ENCODE data around the gene SEMA6C. TPM values are rescaled to one million over a fixed set of nuclear protein-coding genes. Genes with fewer than 3 reads are reported as not detected.

SEMA6C gene
- total RNA-seq, 1 experiment from 2014 or later, result 2.8 TPM

GRCh38 chr1:151124763-151125403 lies 21.5 kb downstream of the SEMA6C start:
- no TSS peak for BruUV-seq (replicated peaks)
- intact Hi-C loops (cut with micrococcal nuclease; ENCODE audit: unreplicated experiment), result no loop called here

GRCh38 chr1:151113877-151114276 lies 32.6 kb downstream of the SEMA6C start:
- H3K4me3 Mint-ChIP-seq (ENCODE audit: unreplicated experiment), result no peak overlapping the region
- TF ChIP-seq CTCF (IDR thresholded peaks at IDR 0.05; ENCODE audit: insufficient read depth in 1 of 2, low read depth in 1 of 2, low read length in 1 of 2, severe bottlenecking in 1 of 2, unreplicated experiment in 1 of 2), result no peak
- no peaks in the 10 kb centered on the region for H3K27me3 ChIP-seq (replicated peaks; ENCODE audit: control insufficient read depth, insufficient read depth, low read length)
- intact Hi-C loops (cut with micrococcal nuclease; ENCODE audit: unreplicated experiment), result no loop called here
- no peaks in the 10 kb centered on the region for H3K4me1 ChIP-seq
- H3K4me3 ChIP-seq (ENCODE audit: low read depth, low read length), result no peak overlapping the region
- no peaks in the 10 kb centered on the region for H3K9me3 Mint-ChIP-seq (ENCODE audit: unreplicated experiment)
- no peaks in the 10 kb centered on the region for H3K36me3 Mint-ChIP-seq (ENCODE audit: insufficient read depth, unreplicated experiment)
- no peak for DNase-seq
- no peaks in the 10 kb centered on the region for H3K36me3 ChIP-seq (ENCODE audit: control insufficient read depth, insufficient read depth, low read length)
- no peaks in the 10 kb centered on the region for H3K4me1 Mint-ChIP-seq (ENCODE audit: low read depth, unreplicated experiment)
- CTCF ChIA-PET, result no interaction called here
- no TSS peak for BruUV-seq (replicated peaks)
- H3K9me3 ChIP-seq, result no peaks in the 10 kb centered on the region
- H3K27ac Mint-ChIP-seq (ENCODE audit: unreplicated experiment), result no peak overlapping the region
- H3K27me3 Mint-ChIP-seq (ENCODE audit: insufficient read depth, unreplicated experiment), result no peaks in the 10 kb centered on the region
- POLR2A ChIA-PET, result interaction anchor here (0.6 kb wide), 1 partner anchor 76 kb away, joined by 3 read pairs; the partner anchor contains the start of gene VPS72

More at GRCh38 chr1:151124763-151125403, 21.5 kb downstream of the SEMA6C start:
- ChIA-PET POLR2A (no interaction called here), CTCF (no interaction called here)
- H3K9me3 ChIP-seq, result no peaks in the 10 kb centered on the region
- no peak overlapping the region for H3K27ac Mint-ChIP-seq (ENCODE audit: unreplicated experiment)
- H3K4me1 ChIP-seq, result no peaks in the 10 kb centered on the region
- no peaks in the 10 kb centered on the region for H3K4me1 Mint-ChIP-seq (ENCODE audit: low read depth, unreplicated experiment)
- TF ChIP-seq CTCF (IDR thresholded peaks at IDR 0.05; ENCODE audit: insufficient read depth in 1 of 2, low read depth in 1 of 2, low read length in 1 of 2, severe bottlenecking in 1 of 2, unreplicated experiment in 1 of 2), result no peak
- H3K36me3 Mint-ChIP-seq (ENCODE audit: insufficient read depth, unreplicated experiment), result no peaks in the 10 kb centered on the region
- H3K27me3 ChIP-seq (replicated peaks; ENCODE audit: control insufficient read depth, insufficient read depth, low read length), result no peaks in the 10 kb centered on the region
- H3K27me3 Mint-ChIP-seq (ENCODE audit: insufficient read depth, unreplicated experiment), result no peaks in the 10 kb centered on the region
- H3K9me3 Mint-ChIP-seq (ENCODE audit: unreplicated experiment), result no peaks in the 10 kb centered on the region
- DNase-seq, result no peak
- no peak overlapping the region for H3K4me3 ChIP-seq (ENCODE audit: low read depth, low read length)
- no peaks in the 10 kb centered on the region for H3K36me3 ChIP-seq (ENCODE audit: control insufficient read depth, insufficient read depth, low read length)
- no peak overlapping the region for H3K4me3 Mint-ChIP-seq (ENCODE audit: unreplicated experiment)

GRCh38 chr1:151108331-151108730 lies 38.1 kb downstream of the SEMA6C start:
- no peaks in the 10 kb centered on the region for H3K36me3 ChIP-seq (ENCODE audit: control insufficient read depth, insufficient read depth, low read length)
- no peaks in the 10 kb centered on the region for H3K27me3 Mint-ChIP-seq (ENCODE audit: insufficient read depth, unreplicated experiment)
- TF ChIP-seq CTCF (IDR thresholded peaks at IDR 0.05; ENCODE audit: insufficient read depth in 1 of 2, low read depth in 1 of 2, low read length in 1 of 2, severe bottlenecking in 1 of 2, unreplicated experiment in 1 of 2), result no peak
- H3K9me3 Mint-ChIP-seq (ENCODE audit: unreplicated experiment), result no peaks in the 10 kb centered on the region
- H3K4me1 ChIP-seq, result no peaks in the 10 kb centered on the region
- H3K4me1 Mint-ChIP-seq (ENCODE audit: low read depth, unreplicated experiment), result no peaks in the 10 kb centered on the region
- no peak overlapping the region for H3K4me3 ChIP-seq (ENCODE audit: low read depth, low read length)
- no peak for DNase-seq
- no peaks in the 10 kb centered on the region for H3K36me3 Mint-ChIP-seq (ENCODE audit: insufficient read depth, unreplicated experiment)
- POLR2A ChIA-PET, result no interaction called here
- no TSS peak for BruUV-seq (replicated peaks)
- no peaks in the 10 kb centered on the region for H3K27me3 ChIP-seq (replicated peaks; ENCODE audit: control insufficient read depth, insufficient read depth, low read length)
- CTCF ChIA-PET, result no interaction called here
- intact Hi-C loops (cut with micrococcal nuclease; ENCODE audit: unreplicated experiment), result no loop called here
- no peaks in the 10 kb centered on the region for H3K9me3 ChIP-seq
- H3K27ac Mint-ChIP-seq (ENCODE audit: unreplicated experiment), result no peak overlapping the region
- H3K4me3 Mint-ChIP-seq (ENCODE audit: unreplicated experiment), result no peak overlapping the region
